Renal pelvis (tissue), 4 donors: ENCODE measurements around the gene INTS6L. TPM values are rescaled to one million over a fixed set of nuclear protein-coding genes. Genes with fewer than 3 reads are reported as not detected.
"Not testable (repeated sequence)": the region's sequence is repeated elsewhere in the genome, so short reads cannot be mapped to it uniquely, and the experiment has no call there.

Source experiments
- DNase-seq: peaks from one replicate; pipeline ENCODE4 v3.0.0-alpha.2; 2013
- polyA plus RNA-seq, 3 donors: library from polyadenylated mRNA; unstranded; fragments of 120-200 nt; gene quantifications; one replicate each; pipeline ENCODE4 v1.2.1, GENCODE V29; 2013; ENCODE audit not compliant: insufficient read length in 3 of 3

The INTS6L gene
- polyA plus RNA-seq, 3 donors: 20.3 to 27.3 (median 27.3) TPM

DNA sequence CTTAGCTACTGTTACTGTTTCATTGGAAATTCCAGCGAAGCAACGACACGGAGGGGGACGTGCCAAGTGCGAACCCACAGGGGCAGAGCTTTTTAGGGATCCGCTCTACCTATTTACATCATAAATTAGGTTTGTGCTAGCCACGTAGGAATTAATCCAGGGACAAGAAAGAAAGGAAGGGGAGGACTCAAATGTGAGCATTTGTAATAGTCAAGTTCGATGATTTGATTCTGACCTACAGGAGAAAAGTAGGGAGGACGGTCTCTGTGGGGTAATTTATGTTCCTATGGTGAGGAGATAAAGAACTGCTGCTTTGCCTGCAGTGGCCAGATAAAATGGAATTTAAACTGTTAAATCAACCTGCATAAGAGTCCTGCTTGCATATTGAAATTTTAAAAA is 1.7 kb downstream of the INTS6L start:
- DNase-seq: no peak

DNA sequence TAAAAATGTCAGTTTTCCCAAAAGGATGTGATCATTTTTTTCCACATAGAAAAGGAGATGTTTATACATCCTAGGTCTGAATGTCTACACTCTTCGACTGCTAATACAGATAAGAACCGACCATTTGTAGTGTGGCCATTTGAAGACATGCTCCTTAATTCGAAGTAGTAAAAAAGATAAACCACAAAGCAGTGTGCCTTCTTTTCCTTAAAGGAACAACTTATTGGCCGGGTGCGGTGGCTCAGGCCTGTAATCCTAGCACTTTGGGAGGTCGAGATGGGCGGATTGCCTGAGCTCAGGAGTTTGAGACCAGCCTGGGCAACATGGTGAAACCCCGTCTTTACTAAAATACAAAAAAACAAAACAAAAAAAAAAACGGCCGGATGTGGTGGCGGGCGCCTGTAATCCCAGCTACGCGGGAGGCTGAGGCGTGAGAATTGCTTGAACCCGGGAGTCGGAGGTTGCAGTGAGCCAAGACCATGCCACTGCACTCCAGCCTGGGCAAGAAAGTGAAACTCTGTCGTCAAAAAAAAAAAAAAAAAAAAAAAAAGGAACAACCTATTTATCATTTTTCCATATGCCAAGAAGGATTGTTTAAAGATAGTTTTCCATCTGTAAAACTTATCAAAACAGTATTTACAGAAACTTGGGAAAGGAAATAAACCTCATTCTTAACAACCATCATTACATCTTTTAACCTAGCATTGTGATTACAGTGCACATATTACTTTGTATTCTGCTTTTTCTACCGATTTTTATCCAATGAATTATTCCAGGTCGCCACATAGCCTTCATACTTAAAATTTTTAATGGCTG is 2.6 kb downstream of the INTS6L start:
- no peak for DNase-seq

DNA sequence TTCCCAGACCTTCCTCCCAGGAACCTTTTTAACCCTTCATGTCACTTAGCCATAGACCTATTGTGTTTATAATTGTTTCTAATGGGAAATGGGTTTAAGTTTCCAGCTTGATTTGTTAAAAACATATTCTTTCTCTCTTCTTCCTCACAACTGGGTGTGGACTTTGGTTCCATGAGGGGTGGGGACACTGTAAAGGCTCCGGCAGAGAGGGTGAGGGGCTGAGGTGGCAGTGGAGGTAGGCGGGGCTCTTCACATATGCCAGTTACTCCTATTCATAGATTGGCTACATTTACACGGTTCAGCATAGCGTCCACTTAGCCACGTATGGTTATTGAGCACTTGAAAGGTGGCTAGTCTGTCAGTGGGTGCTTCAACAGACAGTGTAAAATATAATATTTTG is 7.8 kb downstream of the INTS6L start:
- no peak for DNase-seq

DNA sequence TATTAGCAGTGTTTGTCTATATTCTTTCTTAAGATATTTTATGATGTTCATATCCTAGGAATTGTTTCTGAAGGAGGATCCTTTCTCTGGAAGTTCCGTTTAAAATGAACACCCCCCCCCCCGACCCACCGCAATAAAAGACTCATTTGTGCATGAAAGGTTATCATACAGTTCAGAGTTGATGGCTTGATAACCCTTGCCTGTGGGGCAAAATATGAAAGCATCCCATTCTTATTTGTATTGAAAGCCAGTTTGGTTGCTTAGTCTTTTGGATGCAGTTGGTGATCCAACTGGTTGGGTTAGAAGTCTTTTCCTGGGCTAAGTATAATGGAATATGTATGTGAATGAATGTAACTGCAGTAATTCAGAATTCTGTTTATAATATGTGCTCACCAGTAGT is 8.3 kb downstream of the INTS6L start:
- no peak for DNase-seq

DNA sequence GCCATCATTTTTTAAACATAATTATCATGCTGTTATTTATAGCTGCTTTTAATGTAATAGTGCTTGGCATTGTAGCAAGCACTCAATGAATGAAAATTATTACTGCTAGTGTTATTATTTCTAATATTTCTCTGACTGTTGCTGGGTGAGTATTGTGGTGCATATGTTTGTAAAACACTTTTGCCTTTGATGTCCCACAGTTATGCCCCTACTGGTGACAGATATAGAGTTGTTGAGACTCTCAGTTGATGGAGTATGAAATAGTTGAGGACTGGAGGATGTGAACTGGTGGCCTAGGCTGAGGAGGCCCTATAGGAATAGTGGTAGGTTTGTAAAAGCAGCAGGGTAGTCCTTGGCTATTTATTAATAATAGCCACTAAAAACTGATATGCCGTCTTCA is 9.6 kb downstream of the INTS6L start:
- no peak for DNase-seq

DNA sequence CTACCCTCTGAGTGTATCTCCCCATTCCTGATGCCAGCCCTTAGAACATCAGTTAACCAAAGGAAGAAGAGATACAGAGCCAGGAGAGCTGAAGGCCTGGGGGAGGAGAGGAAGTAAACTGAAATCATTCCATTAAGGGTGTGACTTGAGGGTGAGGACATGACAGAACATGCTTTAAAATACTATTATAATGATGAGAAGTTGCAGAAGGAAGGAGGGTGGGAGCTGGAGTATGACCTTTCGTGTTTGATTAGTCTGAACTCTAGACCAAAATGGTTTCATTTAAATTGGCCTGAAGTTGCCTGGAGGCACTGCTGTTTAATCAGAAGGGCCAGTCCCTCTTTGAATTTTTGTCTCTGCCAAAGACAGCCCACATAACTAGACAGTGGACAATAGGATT is 11.4 kb downstream of the INTS6L start:
- DNase-seq: no peak

DNA sequence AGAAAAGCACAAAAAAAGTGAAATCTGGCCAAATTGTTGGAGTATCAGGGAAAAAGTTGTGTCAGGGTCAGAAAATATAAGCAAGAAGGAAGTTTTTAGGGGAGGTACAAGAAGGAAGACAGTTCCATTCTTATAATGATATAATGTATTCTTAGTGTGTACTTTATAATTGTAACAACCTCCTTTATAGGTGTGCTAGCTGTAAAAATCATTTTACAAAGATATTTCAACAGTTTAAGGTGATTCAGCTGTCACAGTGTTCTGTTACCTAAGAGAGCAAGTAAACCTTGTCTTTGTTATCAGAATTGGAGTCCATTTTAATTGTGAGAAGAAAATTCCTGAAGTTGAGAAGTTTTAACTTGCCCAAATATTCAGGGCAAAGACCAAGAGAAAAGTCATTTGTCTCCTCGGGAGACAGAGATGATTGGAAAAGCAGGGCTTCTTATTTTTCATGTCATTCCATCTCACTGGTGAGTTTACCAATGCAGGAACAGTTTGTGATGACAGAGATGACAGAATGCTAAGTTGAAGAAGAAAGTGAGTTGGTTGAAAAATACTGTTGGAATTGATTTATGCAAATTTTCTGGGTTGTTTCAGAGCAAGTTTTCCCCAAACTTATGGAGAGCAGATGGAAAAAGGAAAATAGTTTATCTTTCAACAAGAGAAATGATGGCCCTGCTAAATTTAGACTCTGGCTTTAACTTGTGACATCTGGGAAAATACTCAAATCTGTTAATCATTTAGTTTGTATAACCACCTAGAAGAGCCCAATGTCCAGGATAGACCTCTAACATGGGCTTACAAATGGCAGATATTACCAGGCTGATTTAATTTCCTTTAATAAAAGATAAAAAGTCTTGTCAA is 14.8 kb downstream of the INTS6L start:
- no peak for DNase-seq

DNA sequence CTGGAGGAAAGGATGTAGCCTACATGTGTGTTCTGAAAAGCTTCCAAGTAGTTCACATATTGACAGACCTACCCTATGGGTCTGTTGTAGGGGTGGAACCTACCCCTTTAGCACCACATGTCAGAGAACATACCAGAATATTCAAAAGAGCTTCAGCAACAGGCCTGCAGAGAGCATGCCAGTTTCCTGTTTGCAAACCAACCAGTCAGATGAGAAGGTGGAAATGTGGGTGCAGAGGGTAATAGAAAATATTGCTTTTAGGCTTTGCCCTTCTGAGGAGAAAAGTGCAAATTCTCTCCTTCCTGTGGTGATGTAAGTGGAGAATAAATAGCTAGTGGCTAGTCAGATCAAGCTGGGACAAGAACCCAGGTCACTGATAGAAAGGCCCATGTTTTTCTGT is 16.4 kb downstream of the INTS6L start:
- no peak for DNase-seq

DNA sequence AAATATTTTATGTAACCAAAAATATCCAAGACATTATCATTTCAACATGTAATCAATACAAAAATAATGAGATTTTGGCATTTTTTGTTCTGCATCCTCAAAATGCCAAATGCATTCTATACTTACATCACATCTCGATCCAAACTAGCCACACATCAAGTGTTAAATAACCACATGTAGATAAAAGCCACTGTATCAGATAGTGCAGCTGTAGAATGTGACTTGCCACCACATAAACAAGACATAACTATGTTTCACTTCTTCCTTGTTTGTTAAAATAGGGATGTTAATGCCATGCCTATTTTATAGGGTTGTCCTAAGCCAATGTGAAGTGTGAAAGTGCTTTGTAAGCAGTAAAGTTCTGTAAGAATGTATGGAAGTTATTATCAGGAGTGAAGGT is 20.9 kb downstream of the INTS6L start:
- no peak for DNase-seq

DNA sequence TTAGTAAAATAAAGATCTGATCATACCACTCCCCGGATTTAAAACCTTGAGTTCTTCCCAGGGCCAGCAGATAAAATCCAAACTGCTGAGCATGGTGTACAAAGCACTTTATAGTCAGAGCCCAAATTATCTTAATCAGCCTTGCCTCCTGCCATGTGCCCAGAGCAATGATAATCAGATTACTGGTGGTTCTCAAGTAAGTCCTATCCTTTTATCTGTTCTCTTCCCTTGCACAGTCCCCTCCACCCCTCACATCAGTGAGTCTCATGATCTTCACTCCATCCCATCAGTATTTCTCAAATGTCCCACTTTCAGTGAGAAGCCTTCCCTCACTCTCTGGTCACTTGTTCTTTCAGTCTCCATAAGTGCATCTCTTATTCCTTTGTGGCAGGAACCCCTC is 22.7 kb downstream of the INTS6L start:
- no peak for DNase-seq

DNA sequence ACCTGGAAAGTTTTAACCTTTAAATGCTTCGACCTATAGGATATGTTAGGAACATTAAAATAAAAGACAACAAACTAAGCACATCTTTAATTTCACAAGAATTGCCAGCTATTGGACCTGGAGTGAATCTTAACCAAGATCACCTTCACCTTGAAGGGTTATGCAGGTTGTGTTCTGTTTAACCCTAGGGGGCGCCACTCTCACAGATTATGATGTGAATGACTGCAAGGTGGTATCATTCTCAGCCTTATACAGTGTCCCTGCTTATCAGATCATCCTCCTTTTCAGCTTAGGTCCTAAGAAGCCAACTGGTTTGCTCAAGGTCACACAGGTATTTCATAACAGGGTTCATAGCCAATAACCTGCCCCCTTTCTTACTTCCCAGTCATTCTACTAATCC is 23.5 kb downstream of the INTS6L start:
- DNase-seq: no peak

DNA sequence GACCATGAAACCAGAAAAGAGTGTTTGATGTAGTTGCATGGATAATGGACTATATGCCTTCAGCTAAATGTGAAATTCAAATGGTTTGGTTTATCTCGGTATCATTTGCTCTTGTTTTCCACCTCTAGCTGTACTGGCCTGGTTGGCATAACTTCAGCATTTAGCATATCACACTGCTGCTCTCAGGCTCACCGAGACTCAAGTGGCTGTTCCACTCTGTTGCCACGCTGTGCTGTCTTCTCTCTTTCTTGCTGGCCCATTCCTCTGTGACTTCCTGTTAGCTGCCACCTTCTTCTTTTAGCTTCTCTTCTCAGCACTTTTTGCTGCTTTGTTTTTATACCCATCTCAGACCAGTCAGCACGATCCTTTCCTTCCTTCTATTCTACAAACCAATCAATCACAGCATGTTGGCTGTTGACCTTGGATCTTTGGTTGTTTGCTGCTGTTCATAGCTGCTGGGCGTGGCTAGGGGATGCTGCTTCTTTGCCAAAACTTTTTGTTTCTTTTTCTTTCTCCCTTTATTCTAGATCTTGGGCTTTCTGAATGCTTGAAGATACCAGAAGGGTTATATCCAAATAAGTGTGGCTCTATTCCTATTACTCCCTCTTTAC is 24.0 kb downstream of the INTS6L start:
- no peak for DNase-seq

DNA sequence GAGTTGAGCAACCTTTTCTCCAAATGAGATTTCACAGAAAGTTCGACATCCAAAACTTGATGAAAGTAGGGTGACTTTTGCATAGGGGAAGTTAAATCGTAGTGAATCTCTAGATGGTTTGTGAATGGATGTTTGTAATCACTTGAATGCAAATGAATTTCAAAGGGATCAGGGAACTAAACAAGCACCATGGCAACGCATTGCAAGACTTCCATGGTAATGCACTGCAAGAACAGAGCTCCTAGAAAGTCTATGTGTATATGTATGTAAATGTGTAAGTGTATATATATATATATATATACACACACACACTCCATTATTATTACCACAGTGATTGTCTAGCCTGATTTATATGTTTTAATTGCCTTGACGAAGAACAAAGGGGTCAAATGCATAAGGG is 27.3 kb downstream of the INTS6L start:
- DNase-seq: no peak

DNA sequence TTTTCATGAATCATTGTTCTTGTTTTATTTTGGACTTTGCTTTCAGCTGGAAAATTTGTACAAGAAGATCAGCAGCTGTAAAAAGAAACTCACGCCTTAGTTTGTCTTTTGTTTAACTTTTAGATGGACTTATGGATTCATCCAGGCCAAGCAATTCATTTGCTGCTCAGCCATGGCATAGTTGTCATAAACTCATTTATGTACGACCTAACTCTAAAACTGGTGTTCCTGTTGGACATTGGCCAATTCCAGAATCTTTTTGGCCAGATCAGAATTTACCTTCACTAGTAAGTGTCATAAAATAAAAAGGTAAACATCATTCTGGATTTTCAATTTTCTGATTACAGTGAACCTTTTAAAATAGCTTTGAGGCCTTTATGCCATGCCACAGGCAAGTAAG is 29.1 kb downstream of the INTS6L start:
- DNase-seq: no peak

DNA sequence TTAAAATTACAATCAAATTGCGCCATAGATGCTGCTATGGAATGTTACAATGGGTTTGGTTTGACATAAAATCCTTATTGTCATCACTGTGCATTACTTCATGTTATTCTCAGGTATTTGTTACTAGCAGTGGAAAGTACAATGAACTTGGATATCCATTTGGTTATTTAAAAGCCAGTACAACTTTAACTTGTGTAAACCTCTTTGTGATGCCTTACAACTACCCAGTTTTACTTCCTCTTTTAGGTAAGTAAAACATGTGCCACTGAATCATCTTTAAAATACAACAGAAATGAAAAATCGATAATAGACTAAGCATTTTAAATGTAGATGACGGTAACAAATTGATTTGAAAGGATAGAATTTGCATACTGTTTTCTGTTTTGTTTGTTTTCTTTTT is 35.6 kb downstream of the INTS6L start:
- no peak for DNase-seq

DNA sequence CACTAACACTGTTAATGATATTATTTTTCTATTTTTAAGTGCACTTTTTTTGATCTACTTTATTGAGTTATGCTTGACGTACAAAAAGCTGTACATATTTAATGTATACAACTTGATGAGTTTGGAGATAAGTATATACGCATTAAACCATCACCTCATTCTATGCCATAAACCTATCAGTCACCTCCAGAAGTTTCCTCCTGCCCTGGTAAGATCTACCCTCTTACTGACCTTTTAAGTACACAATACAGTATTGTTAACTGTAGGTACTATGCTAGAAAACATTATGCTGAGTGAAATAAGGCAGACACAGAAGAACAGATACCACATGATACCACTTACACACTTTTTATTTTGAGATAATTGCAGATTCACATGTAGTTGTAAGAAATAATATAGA is 36.9 kb downstream of the INTS6L start:
- DNase-seq: no peak

DNA sequence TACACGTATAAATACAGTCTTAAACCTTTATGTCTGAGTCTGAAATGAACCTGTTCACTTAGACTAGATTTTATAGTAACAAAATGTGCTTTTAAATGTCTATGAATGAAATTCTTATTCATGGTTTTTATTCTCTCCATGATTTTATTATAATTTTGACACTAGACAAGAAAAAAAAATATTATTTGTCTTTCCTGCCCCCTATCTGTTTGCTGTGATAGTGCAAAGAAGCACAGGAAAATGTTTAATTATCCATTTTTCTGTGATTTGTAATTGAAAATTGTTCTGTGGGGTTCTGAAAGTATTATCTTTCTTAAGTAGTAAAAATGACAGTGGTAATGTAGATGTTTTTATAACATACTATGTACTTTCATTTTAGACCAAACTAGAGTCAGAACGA is 52.0 kb downstream of the INTS6L start:
- no peak for DNase-seq

DNA sequence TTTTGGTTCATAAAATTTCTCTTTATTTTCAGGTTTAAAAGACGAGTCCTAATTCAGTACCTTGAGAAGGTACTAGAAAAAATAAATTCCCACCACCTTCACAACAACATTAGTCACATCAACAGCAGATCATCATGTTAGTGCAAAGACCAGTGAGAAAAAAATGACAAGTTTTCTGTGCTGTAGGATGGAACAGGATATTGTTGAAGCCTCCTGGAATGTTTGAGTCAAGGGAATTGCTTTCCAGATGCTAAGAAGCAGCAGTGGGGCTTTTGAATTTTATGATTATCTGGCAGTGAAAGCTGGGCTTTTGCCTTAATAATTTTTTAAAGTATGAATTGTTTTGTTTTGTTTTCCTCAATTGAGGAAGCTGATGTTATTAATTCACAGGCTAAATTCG is 61.0 kb downstream of the INTS6L start:
- no peak for DNase-seq

DNA sequence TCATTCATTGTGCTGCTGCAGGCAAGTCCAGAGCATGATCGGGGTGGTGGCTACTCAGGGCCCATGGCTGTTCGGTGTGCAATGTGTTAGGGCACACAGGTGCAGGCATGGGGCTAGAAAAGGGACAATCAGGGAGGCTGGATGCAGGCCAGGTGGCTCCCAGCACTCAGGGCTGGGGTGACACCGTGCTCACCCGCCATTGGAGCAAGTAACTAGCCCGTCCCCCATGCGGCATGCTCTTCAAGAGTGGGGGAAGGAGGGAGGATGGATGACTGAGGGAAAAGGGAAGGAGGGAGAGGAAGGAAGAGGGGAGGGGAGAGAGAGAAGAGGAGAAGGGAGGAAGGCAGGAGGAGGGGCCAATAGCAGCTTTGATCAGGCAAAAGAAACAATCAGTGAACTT is 64.7 kb downstream of the INTS6L start:
- DNase-seq: no peak

DNA sequence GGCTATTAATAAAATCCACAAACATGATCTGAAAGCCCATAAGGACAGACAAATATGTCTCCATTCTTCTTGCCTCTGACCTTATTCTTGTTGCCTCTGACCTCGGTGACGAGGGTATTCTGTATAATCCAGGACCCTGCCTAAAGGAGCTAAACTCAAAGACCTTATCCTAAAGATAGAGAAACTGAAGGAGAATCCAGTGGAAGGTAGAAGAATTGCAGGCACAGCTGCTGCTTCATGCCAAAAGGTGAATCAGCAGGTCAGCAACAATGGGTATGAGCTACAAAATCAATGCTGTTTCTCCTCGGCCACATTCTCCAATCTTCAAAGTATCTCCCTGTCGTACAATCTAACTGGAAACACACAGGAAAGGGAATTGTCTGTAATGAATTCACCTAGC is 71.4 kb downstream of the INTS6L start:
- DNase-seq: no peak

DNA sequence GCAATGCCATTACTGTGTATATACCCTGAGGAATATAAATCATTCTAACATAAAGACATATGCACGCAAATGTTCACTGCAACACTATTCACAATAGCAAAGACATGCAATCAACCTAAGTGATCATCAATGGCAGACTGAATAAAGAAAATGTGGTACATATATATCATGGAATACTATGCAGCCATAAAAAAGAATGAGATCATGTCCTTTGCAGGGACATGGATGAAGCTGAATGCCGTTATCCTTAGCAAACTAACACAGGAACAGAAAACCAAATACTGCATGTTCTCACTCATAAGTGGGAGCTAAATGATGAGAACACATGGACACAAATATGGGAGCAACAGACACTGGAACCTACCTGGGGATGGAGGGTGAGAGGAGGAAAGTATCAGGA is 73.6 kb downstream of the INTS6L start:
- DNase-seq: not testable (repeated sequence)

DNA sequence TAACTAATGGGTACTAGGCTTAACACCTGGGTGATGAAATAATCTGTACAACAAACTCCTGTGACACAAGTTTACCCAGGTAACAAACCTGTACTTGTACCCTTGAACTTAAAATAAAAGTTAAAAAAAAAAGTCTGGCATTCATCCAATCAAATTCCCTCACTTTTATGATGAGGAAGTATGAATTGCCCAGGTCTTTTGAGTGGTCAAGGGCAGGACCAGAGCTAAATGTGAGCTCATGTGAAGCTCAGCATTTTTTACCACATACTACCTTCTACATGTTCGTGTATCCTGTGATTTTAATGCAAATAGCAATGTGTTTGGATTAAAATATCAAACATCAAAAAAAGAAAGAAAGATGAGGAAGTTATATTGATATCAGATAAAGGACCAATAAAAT is 74.0 kb downstream of the INTS6L start:
- DNase-seq: not testable (repeated sequence)

DNA sequence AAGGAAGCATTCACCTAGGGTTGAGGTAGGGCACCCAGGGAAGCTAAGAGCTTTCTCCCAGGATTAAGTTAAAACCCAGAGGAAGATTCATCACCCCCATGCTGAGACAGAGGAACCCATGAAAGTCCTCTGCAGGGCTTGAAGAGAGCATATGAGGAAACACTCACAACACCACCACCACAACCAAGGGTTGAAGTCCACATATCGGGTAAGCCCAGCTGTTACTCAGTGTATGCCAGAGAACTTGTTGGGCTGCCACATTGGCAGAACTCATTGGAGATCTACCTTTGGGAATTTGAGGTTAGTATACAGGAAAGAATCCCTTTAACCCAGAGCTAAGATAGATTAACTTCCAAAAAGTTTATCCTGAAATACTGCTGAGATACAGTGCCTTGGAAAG is 75.1 kb downstream of the INTS6L start:
- DNase-seq: no peak
